Stimulated activated CD4-positive, alpha-beta T cell treated with anti-CD3 and anti-CD28 coated beads, Interleukin-1b, Interleukin-23, amount 100 ng/mL, for 1 hour (primary cell): Measurements from ENCODE around the gene CAB39.

ENCODE experiments used
- DNase-seq, 2 donors: peaks; one replicate each; pipeline ENCODE4 v3.0.0-alpha.2; 2020; ENCODE audit warnings: low read depth in 2 of 2

The CAB39 gene

DNA sequence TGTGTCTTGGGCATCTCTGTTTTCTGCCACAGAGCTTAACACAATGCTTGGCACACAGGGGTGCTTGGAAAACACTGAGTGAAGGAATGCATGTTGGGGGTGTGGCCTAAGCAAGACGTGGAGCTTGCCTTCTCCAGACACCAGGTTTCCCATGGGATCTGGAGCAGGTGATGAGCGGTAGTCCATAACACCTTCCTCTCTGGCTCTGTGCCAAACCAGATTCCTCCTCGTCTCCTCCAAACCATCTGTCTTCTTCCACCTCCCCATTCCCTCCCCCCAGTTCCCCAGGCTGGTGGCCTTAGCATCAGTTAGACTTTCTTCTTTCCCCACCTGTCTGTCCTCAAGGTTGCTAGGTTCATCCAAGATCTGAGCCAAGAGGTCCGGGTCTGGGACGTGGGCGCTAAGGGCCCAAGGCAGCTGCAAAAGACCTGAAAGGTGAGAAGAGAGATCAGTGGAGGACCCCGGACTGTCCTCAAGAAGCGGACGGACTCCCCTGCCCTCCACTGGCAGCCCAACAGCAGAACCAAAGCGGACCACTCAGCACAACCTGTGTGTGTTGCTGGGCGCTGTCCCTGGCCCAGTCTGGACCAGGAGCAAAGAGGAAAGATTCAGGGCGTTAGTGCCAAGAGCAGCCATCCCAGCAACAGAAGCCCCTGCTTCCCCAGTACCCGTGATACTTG is 150.9 kb downstream of the CAB39 start:
- DNase-seq = no peak

DNA sequence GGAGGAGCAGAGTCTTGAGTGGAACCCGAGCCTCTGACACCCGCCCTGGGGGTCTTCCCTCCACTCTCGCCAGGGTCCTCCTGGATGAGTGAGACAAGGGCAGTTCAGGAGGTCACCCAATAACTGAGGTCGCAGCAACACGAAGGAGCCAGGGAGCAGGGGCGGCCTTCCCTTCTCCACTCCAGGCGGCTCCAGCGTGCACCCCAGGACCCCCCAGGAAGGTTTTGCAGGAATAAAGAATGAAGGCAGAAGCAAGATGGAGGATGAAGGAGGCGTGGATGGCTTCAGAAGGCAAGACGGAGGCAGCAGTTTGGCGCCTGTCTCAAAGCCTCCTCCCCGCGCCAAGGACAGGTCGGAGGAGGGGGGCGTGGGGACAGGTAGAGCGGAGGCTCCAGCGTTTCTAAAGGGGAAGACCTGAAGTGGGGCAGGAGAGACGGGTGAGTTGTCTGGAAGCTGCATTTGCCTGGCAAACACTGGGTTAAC is 151.5 kb downstream of the CAB39 start:
- no peak for DNase-seq

GRCh38 chr2:230864605-230865306 is 152.1 kb downstream of the CAB39 start, which contains the start of gene ITM2C:
Gene ITM2C, plus strand, starts transcription at chr2:230864942. Its CDS starts 84 bp downstream, at chr2:230865026.
- peak; percentile 31 to 54 for DNase-seq

DNA sequence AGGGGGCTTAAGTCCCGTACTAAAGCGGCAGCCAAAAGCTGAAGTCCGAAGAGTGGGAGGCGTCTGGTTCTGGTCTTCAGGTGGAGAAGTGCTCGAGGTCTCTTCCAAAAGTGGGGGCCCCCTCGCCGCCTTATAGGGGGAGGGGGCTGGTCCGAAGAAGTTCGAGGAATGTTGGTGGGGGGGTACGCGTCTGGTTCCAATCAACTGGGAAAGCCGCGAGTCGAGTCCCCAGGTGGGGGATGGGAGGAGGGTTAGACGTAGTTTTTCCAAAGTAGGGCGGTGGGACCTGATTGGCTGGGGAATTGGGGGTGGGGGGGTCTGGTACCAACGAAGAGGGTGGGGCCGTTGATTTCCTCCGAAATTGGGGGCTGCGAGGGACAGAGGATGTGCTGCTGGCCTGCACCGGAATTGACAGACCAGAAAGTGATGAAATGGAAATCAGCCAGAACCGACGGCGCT is 152.7 kb downstream of the CAB39 start:
- no peak for DNase-seq

DNA sequence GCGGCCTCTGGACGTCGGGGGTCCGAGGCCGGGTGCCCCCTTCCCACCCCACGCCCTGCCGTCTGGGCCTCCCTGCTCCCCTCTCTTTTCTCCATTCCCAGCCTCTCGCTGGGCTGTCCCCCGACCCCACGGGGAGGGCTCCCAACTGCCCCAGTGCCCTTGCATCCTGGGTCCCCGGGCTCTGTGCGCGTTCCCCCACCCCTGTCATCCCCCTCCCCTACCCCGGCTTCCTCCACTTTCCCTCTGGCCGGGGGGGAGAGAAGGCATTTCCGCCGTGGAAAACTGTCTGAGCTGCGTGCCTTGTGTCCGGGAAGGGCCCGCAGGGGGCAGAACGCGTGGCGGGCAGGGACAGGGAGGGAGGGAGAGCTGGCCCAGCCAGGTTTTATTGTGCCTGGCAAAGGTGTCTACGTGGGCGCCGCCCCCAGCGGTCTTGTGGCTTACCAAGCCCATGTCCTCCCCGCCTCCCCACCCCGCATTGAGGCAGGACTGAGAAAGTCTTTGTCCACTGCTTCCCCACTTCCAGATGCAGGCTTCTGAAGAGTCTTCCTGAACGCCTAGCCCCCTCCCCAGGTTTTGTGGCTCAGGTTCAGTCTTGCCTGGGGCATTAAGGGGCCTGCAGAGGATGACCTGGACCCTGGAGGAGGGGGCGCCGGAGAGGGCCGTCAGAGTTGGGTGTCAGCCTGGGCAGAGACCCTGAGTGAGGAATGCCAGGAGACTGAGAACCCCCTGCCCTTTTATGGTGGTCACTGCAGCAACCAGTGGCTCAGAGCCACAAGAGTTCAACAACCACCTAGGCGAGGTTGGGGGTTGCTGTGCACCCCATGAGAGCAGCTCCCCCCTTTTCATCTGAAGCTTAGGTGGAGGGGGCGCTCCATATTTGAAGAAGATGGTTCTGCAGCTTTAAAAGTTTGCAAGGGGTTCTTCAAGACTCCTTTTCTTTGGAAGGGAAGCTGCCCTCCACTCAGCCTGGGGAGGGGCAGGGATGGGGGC is 153.4 kb downstream of the CAB39 start:
- DNase-seq = no peak

DNA sequence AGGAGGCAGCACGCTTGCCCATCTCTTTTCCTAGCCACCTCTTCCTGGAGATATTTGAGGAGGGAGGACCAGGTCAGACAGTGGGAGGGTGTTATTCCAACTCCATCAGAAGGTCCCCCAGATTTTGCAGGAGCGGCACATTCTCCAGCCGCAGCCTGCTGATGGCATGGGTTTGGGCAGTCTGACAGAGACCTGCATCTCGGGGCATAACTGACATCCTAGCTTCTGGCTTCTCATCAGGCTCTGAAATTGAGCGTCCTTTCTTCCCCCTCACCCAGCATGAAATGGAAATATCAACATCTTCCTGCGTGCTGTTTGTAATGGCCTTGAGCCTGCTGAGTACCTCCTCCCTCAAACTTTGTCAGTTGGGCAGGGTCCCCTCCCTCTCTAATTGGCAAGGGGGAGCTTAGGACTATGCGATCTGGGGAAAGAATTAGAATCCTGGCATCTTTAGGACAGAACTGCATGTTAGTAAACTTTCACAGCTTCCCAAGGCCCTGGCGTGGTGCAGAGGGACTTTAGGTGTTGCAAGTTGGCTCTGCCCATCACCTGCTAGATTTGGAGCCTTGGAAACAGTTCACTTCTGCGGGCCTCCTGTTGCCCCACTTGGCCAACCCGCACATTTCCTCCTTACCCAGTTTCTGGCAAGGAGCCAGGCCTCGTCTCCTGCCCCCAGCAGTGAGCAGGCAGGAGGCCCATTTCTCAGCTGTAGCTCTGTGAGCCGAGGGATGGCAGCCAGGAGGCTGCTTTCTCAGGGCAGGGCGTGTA is 154.3 kb downstream of the CAB39 start:
- DNase-seq = peak in 1 of 2 donors; percentile 45

DNA sequence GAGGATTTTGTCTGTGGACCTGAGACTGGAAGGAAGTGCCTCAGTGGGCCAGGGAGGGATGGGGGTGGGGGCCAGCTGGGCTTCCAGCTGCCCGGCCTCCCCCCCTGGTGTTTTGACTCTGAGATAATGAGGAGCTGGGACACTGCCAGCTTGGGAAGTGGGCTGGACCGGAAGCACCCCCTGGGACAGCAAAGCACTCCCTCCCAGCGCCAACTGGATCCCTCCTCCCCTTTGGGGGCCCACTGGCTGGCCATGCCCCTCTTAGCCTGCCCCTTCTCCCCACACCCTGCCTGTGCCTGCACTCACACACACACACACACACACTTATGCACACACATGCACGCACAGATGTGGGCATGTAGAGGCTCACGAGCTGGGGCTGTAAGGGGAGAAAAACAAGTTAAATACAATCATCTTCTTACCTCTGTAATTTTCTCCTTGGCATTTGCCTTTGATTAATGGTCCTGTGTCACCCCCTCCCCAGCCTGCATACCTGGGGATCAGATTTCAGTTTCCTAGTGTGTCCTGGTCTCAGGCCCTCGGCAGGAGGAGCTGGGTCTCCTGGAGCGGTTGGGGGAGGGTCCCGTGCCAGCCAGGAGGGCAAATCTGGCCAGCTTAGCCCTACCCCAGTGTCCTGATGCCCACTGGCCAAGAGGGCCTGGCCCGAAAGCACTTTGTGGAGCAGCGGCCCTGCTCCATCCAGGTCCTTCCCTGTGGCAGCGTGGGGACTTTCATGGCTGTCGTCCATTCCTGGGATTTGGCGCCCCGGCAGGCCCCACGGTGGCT is 155.7 kb downstream of the CAB39 start:
- no peak for DNase-seq

GRCh38 chr2:230868947-230869913 is 156.6 kb downstream of the CAB39 start:
- DNase-seq = no peak

- no peak for DNase-seq
Measured at GRCh38 chr2:230869914-230870543, 157.4 kb downstream of the CAB39 start.
